Activated CD4-positive, alpha-beta memory T cell treated with anti-CD3 and anti-CD28 coated beads for 36 hours (primary cell): Measurements from ENCODE around the gene ZC2HC1B. TPM values are rescaled to one million over a fixed set of nuclear protein-coding genes. Genes with fewer than 3 reads are reported as not detected.
"Not testable (repeated sequence)": the region's sequence is repeated elsewhere in the genome, so short reads cannot be mapped to it uniquely, and the experiment has no call there.

Source experiments
- CTCF ChIA-PET: fragments of 350-600 bp; sonication (Branson Sonifier 250); formaldehyde crosslinking; loops from one replicate; lab custom pipeline; 2021; ENCODE audit warnings: antibody characterized with exemption, inconsistent platforms; lab: Charles Lee
- POLR2A ChIA-PET: fragments of 350-600 bp; sonication (Branson Sonifier 250); formaldehyde crosslinking; loops from one replicate; lab custom pipeline; 2021; ENCODE audit warnings: antibody characterized with exemption; lab: Charles Lee
- DNase-seq: peaks from one replicate; pipeline ENCODE4 v3.0.0-alpha.2; 2020
- H3K27ac Mint-ChIP-seq: one replicate; pipeline ENCODE4 v1.8.0; 2021; ENCODE audit warnings: mixed read lengths
- H3K27me3 Mint-ChIP-seq: one replicate; pipeline ENCODE4 v1.8.0; 2021; ENCODE audit warnings: mixed read lengths
- H3K36me3 Mint-ChIP-seq: one replicate; pipeline ENCODE4 v1.8.0; 2021; ENCODE audit warnings: mixed read lengths
- H3K4me1 Mint-ChIP-seq: one replicate; pipeline ENCODE4 v1.8.0; 2021; ENCODE audit warnings: low read depth, mixed read lengths
- H3K4me3 Mint-ChIP-seq: one replicate; pipeline ENCODE4 v1.8.0; 2021; ENCODE audit warnings: mild to moderate bottlenecking, mixed read lengths
- H3K9me3 Mint-ChIP-seq: one replicate; pipeline ENCODE4 v1.8.0; 2021; ENCODE audit warnings: mixed read lengths
- intact Hi-C: fragments of 100-400 bp; cut with micrococcal nuclease; formaldehyde crosslinking; loops from one replicate; pipeline ENCODE4 v1.15.1; 2023
- total RNA-seq, 2 experiments: library from RNA; stranded (reverse); gene quantifications; one replicate each; pipeline ENCODE4 v1.2.3, GENCODE V29; 2021

Gene ZC2HC1B
- total RNA-seq, 2 experiments from 2014 or later = 0.24 TPM; not detected in 1

- peaks cover 11% of the 10 kb centered on the region for H3K4me1 Mint-ChIP-seq
- CTCF ChIA-PET, H3K27ac Mint-ChIP-seq, DNase-seq, POLR2A ChIA-PET, intact Hi-C loops, H3K4me3 Mint-ChIP-seq, H3K27me3 Mint-ChIP-seq, H3K9me3 Mint-ChIP-seq: not testable (repeated sequence)
- peaks cover 22% of the 10 kb centered on the region for H3K36me3 Mint-ChIP-seq
These were observed 4.5 kb downstream of the ZC2HC1B start for GRCh38 chr6:143868808-143869207.

- H3K4me3 Mint-ChIP-seq, H3K27me3 Mint-ChIP-seq, CTCF ChIA-PET, H3K36me3 Mint-ChIP-seq, intact Hi-C loops, POLR2A ChIA-PET, DNase-seq, H3K27ac Mint-ChIP-seq: not testable (repeated sequence)
- peaks cover 11% of the 10 kb centered on the region for H3K4me1 Mint-ChIP-seq
- peaks cover 11% of the 10 kb centered on the region for H3K9me3 Mint-ChIP-seq
These were observed 7.0 kb downstream of the ZC2HC1B start for GRCh38 chr6:143871202-143871730.

GRCh38 chr6:143872201-143872600, 7.9 kb downstream of the ZC2HC1B start:
- H3K4me1 Mint-ChIP-seq = peaks cover 11% of the 10 kb centered on the region
- H3K27me3 Mint-ChIP-seq = no peaks in the 10 kb centered on the region
- ChIA-PET CTCF (interaction anchor here (0.7 to 1.1 kb wide), 3 partner anchors 12 to 86 kb away, joined by 3 read pairs; no protein-coding TSS in a partner anchor), POLR2A (no interaction called here)
- DNase-seq = no peak
- peaks cover 2% of the 10 kb centered on the region for H3K36me3 Mint-ChIP-seq
- H3K4me3 Mint-ChIP-seq = no peak overlapping the region
- intact Hi-C loops = no loop called here
- H3K9me3 Mint-ChIP-seq = peaks cover 11% of the 10 kb centered on the region
- no peak overlapping the region for H3K27ac Mint-ChIP-seq

- H3K4me3 Mint-ChIP-seq, POLR2A ChIA-PET, H3K27me3 Mint-ChIP-seq, H3K36me3 Mint-ChIP-seq, H3K27ac Mint-ChIP-seq, intact Hi-C loops, DNase-seq: not testable (repeated sequence)
- CTCF ChIA-PET = interaction anchor here (1.1 kb wide), 1 partner anchor 68 kb away, joined by 3 read pairs; no protein-coding TSS in a partner anchor
- peaks cover 16% of the 10 kb centered on the region for H3K4me1 Mint-ChIP-seq
- H3K9me3 Mint-ChIP-seq = peaks cover 23% of the 10 kb centered on the region
These were observed 9.3 kb downstream of the ZC2HC1B start for GRCh38 chr6:143873600-143873999.

- peaks cover 24% of the 10 kb centered on the region for H3K9me3 Mint-ChIP-seq
These were observed 10.2 kb downstream of the ZC2HC1B start for GRCh38 chr6:143874503-143874902.

GRCh38 chr6:143877584-143878271, 13.5 kb downstream of the ZC2HC1B start:
- H3K27ac Mint-ChIP-seq = no peak overlapping the region
- peaks cover 4% of the 10 kb centered on the region for H3K36me3 Mint-ChIP-seq
- intact Hi-C loops = no loop called here
- H3K9me3 Mint-ChIP-seq = peaks cover 24% of the 10 kb centered on the region
- H3K4me1 Mint-ChIP-seq = peaks cover 8% of the 10 kb centered on the region
- no peaks in the 10 kb centered on the region for H3K27me3 Mint-ChIP-seq
- H3K4me3 Mint-ChIP-seq = no peak overlapping the region
- POLR2A ChIA-PET = interaction anchor here (1.3 kb wide), 1 partner anchor 70 kb away, joined by 5 read pairs; no protein-coding TSS in a partner anchor
- CTCF ChIA-PET = interaction anchor here (0.7 to 1.5 kb wide), 3 partner anchors 61 to 768 kb away, joined by 3 to 7 read pairs (median 3); no protein-coding TSS in a partner anchor
- no peak for DNase-seq

More at GRCh38 chr6:143874503-143874902, 10.2 kb downstream of the ZC2HC1B start:
- DNase-seq, CTCF ChIA-PET, H3K36me3 Mint-ChIP-seq, intact Hi-C loops, H3K27me3 Mint-ChIP-seq, H3K27ac Mint-ChIP-seq, POLR2A ChIA-PET, H3K4me3 Mint-ChIP-seq: not testable (repeated sequence)
- peaks cover 16% of the 10 kb centered on the region for H3K4me1 Mint-ChIP-seq

GRCh38 chr6:143878272-143878760, 14.0 kb downstream of the ZC2HC1B start:
- Mint-ChIP-seq H3K4me3 (no peak overlapping the region), H3K4me1 (peaks cover 6% of the 10 kb centered on the region), H3K36me3 (peaks cover 4% of the 10 kb centered on the region), H3K27me3 (no peaks in the 10 kb centered on the region), H3K9me3 (peaks cover 24% of the 10 kb centered on the region), H3K27ac (no peak overlapping the region)
- CTCF ChIA-PET = interaction anchor here (0.7 to 1.7 kb wide), 4 partner anchors 60 to 768 kb away, joined by 3 to 7 read pairs (median 5); no protein-coding TSS in a partner anchor
- POLR2A ChIA-PET = interaction anchor here (1.3 kb wide), 1 partner anchor 71 kb away, joined by 5 read pairs; no protein-coding TSS in a partner anchor
- intact Hi-C loops = no loop called here
- no peak for DNase-seq

- no peaks in the 10 kb centered on the region for H3K27me3 Mint-ChIP-seq
- H3K4me1 Mint-ChIP-seq = peaks cover 6% of the 10 kb centered on the region
- peaks cover 4% of the 10 kb centered on the region for H3K36me3 Mint-ChIP-seq
- intact Hi-C loops = no loop called here
- no peak for DNase-seq
- ChIA-PET POLR2A (no interaction called here), CTCF (no interaction called here)
- no peak overlapping the region for H3K27ac Mint-ChIP-seq
- H3K9me3 Mint-ChIP-seq = peaks cover 22% of the 10 kb centered on the region
- no peak overlapping the region for H3K4me3 Mint-ChIP-seq
These were observed 16.1 kb downstream of the ZC2HC1B start for GRCh38 chr6:143880412-143880811.

GRCh38 chr6:143882401-143882930, 18.2 kb downstream of the ZC2HC1B start:
- Mint-ChIP-seq H3K9me3 (peaks cover 13% of the 10 kb centered on the region), H3K36me3 (peaks cover 2% of the 10 kb centered on the region), H3K4me1 (peaks cover 6% of the 10 kb centered on the region), H3K27ac (no peak overlapping the region), H3K4me3 (no peak overlapping the region), H3K27me3 (no peaks in the 10 kb centered on the region)
- ChIA-PET CTCF (interaction anchor here (0.8 kb wide), 1 partner anchor 19 kb away, joined by 3 read pairs; no protein-coding TSS in a partner anchor), POLR2A (no interaction called here)
- DNase-seq = no peak
- intact Hi-C loops = no loop called here

GRCh38 chr6:143884216-143884900, 20.1 kb downstream of the ZC2HC1B start:
- H3K27me3 Mint-ChIP-seq = no peaks in the 10 kb centered on the region
- H3K4me1 Mint-ChIP-seq = no peaks in the 10 kb centered on the region
- no peaks in the 10 kb centered on the region for H3K36me3 Mint-ChIP-seq
- no peak overlapping the region for H3K4me3 Mint-ChIP-seq
- DNase-seq = no peak
- ChIA-PET POLR2A (no interaction called here), CTCF (interaction anchor here (0.7 to 0.9 kb wide), 2 partner anchors 12 to 55 kb away, joined by 3 to 4 read pairs; no protein-coding TSS in a partner anchor)
- no peaks in the 10 kb centered on the region for H3K9me3 Mint-ChIP-seq
- intact Hi-C loops = no loop called here
- H3K27ac Mint-ChIP-seq = no peak overlapping the region

- intact Hi-C loops = no loop called here
- Mint-ChIP-seq H3K36me3 (no peaks in the 10 kb centered on the region), H3K9me3 (no peaks in the 10 kb centered on the region), H3K4me3 (no peak overlapping the region), H3K4me1 (no peaks in the 10 kb centered on the region), H3K27me3 (no peaks in the 10 kb centered on the region), H3K27ac (no peak overlapping the region)
- DNase-seq = no peak
- ChIA-PET CTCF (interaction anchor here (0.9 kb wide), 1 partner anchor 55 kb away, joined by 4 read pairs; no protein-coding TSS in a partner anchor), POLR2A (no interaction called here)
These were observed 20.8 kb downstream of the ZC2HC1B start for GRCh38 chr6:143885116-143885515.
